Duodenal mucosa (tissue), 2 donors: ENCODE results near the gene HDAC8.
A peak's percentile ranks its signal among the peaks of the same experiment; 100 is the strongest.
"Not testable (repeated sequence)": the region's sequence is repeated elsewhere in the genome, so short reads cannot be mapped to it uniquely, and the experiment has no call there.

Source experiments
- H3K27ac ChIP-seq: one replicate; pipeline ENCODE4 v1.7.0; 2013; ENCODE audit warnings: low read depth, low read length
- H3K27me3 ChIP-seq, 2 donors: one replicate each; pipeline ENCODE4 v1.7.0; 2013; ENCODE audit warnings: low read length in 2 of 2, control low read depth in 1 of 2; ENCODE audit not compliant: insufficient read depth in 2 of 2, control insufficient read depth in 1 of 2
- H3K36me3 ChIP-seq, 2 donors: one replicate each; pipeline ENCODE4 v1.7.0; 2013; ENCODE audit warnings: low read length in 2 of 2, control low read depth in 1 of 2; ENCODE audit not compliant: insufficient read depth in 2 of 2, control insufficient read depth in 1 of 2
- H3K4me1 ChIP-seq, 2 donors: one replicate each; pipeline ENCODE4 v1.7.0; 2013; ENCODE audit warnings: low read length in 2 of 2, control low read depth in 1 of 2; ENCODE audit not compliant: insufficient read depth in 2 of 2, control insufficient read depth in 1 of 2
- H3K4me3 ChIP-seq, 2 donors: one replicate each; pipeline ENCODE4 v1.7.0; 2013; ENCODE audit warnings: low read length in 2 of 2, low read depth in 1 of 2
- H3K9ac ChIP-seq, 2 donors: one replicate each; pipeline ENCODE4 v1.7.0; 2013; ENCODE audit warnings: low read length in 2 of 2, low read depth in 1 of 2
- H3K9me3 ChIP-seq, 2 donors: one replicate each; pipeline ENCODE4 v1.7.0; 2013; ENCODE audit warnings: low read length in 2 of 2, control low read depth in 1 of 2; ENCODE audit not compliant: control insufficient read depth in 1 of 2

The HDAC8 gene

GRCh38 chrX:72340626-72341025 is 232.0 kb downstream of the HDAC8 start:
- H3K9me3 ChIP-seq, result no peaks in the 10 kb centered on the region
- no peak overlapping the region for H3K4me3 ChIP-seq
- no peak overlapping the region for H3K9ac ChIP-seq
- H3K4me1 ChIP-seq, result no peaks in the 10 kb centered on the region
- H3K27ac ChIP-seq, result no peak overlapping the region
- no peaks in the 10 kb centered on the region for H3K36me3 ChIP-seq
- H3K27me3 ChIP-seq, result no peaks in the 10 kb centered on the region

GRCh38 chrX:72340041-72340440 is 232.6 kb downstream of the HDAC8 start:
- Histone ChIP-seq H3K4me1 (no peaks in the 10 kb centered on the region), H3K4me3 (no peak overlapping the region), H3K36me3 (no peaks in the 10 kb centered on the region), H3K27me3 (no peaks in the 10 kb centered on the region), H3K9me3 (no peaks in the 10 kb centered on the region), H3K9ac (no peak overlapping the region), H3K27ac (no peak overlapping the region)

- no peak overlapping the region for H3K9ac ChIP-seq
- H3K9me3 ChIP-seq, result no peaks in the 10 kb centered on the region
- H3K27ac ChIP-seq, result no peak overlapping the region
- H3K27me3 ChIP-seq, result no peaks in the 10 kb centered on the region
- H3K4me3 ChIP-seq, result no peak overlapping the region
- no peaks in the 10 kb centered on the region for H3K4me1 ChIP-seq
- H3K36me3 ChIP-seq, result no peaks in the 10 kb centered on the region
Observed at GRCh38 chrX:72330131-72330530, 242.5 kb downstream of the HDAC8 start.

- H3K9ac ChIP-seq, result no peak overlapping the region
- no peaks in the 10 kb centered on the region for H3K27me3 ChIP-seq
- H3K4me1 ChIP-seq, result no peaks in the 10 kb centered on the region
- H3K27ac ChIP-seq, result no peak overlapping the region
- H3K9me3 ChIP-seq, result no peaks in the 10 kb centered on the region
- no peak overlapping the region for H3K4me3 ChIP-seq
- no peaks in the 10 kb centered on the region for H3K36me3 ChIP-seq
Observed at GRCh38 chrX:72326605-72327300, 245.9 kb downstream of the HDAC8 start.

GRCh38 chrX:72319651-72320050 is 253.0 kb downstream of the HDAC8 start:
- not testable (repeated sequence) for H3K9ac ChIP-seq, H3K4me1 ChIP-seq, H3K27me3 ChIP-seq, H3K27ac ChIP-seq, H3K4me3 ChIP-seq, H3K9me3 ChIP-seq, H3K36me3 ChIP-seq

GRCh38 chrX:72317139-72317538 is 255.5 kb downstream of the HDAC8 start:
- peak overlapping the region in 1 of 2 donors; percentile 8 for H3K4me3 ChIP-seq

GRCh38 chrX:72316408-72317110 is 256.1 kb downstream of the HDAC8 start:
- H3K27me3 ChIP-seq, result no peaks in the 10 kb centered on the region
- no peak overlapping the region for H3K27ac ChIP-seq

More at GRCh38 chrX:72317139-72317538, 255.5 kb downstream of the HDAC8 start:
- Histone ChIP-seq H3K9me3 (no peaks in the 10 kb centered on the region), H3K9ac (no peak overlapping the region), H3K4me1 (peaks cover 6 to 8% of the 10 kb centered on the region in 2 donors), H3K27ac (no peak overlapping the region), H3K27me3 (no peaks in the 10 kb centered on the region), H3K36me3 (no peaks in the 10 kb centered on the region)

GRCh38 chrX:72314881-72315280 is 257.8 kb downstream of the HDAC8 start:
- no peak overlapping the region for H3K27ac ChIP-seq
- no peak overlapping the region for H3K9ac ChIP-seq
- no peak overlapping the region for H3K4me3 ChIP-seq
- peaks cover 6 to 8% of the 10 kb centered on the region in 2 donors for H3K4me1 ChIP-seq
- no peaks in the 10 kb centered on the region for H3K36me3 ChIP-seq
- no peaks in the 10 kb centered on the region for H3K9me3 ChIP-seq
- no peaks in the 10 kb centered on the region for H3K27me3 ChIP-seq

More at GRCh38 chrX:72316408-72317110, 256.1 kb downstream of the HDAC8 start:
- H3K9me3 ChIP-seq, result no peaks in the 10 kb centered on the region
- H3K4me1 ChIP-seq, result peaks cover 6 to 8% of the 10 kb centered on the region in 2 donors
- H3K9ac ChIP-seq, result no peak overlapping the region
- H3K36me3 ChIP-seq, result no peaks in the 10 kb centered on the region
- peak overlapping the region in 1 of 2 donors; percentile 8 for H3K4me3 ChIP-seq

GRCh38 chrX:72313707-72314641 is 258.7 kb downstream of the HDAC8 start:
- no peaks in the 10 kb centered on the region for H3K36me3 ChIP-seq
- H3K4me3 ChIP-seq, result no peak overlapping the region
- H3K9me3 ChIP-seq, result no peaks in the 10 kb centered on the region
- H3K9ac ChIP-seq, result no peak overlapping the region
- H3K27me3 ChIP-seq, result no peaks in the 10 kb centered on the region
- H3K4me1 ChIP-seq, result peaks cover 12 to 13% of the 10 kb centered on the region in 2 donors
- no peak overlapping the region for H3K27ac ChIP-seq
